Body of pancreas (tissue), 4 donors: Measurements from ENCODE around the gene KCND3. TPM values are rescaled to one million over a fixed set of nuclear protein-coding genes. Genes with fewer than 3 reads are reported as not detected.

Source experiments
- ATAC-seq: fragments of 150-250 bp; one replicate; pipeline ENCODE4 v1.9.1; 2016
- DNase-seq, 4 donors: peaks; one replicate each; pipeline ENCODE4 v3.0.0-alpha.2; 2019
- H3K27ac ChIP-seq, 4 donors: fragments of 200-600 bp; sonication (generic); 1 replicate in 3 of 4; 2 replicates in 1 of 4; pipeline versions ENCODE4 v1.5.1 to v1.6.1; 2016 to 2019; ENCODE audit warnings: mild to moderate bottlenecking in 1 of 4, mixed read lengths in 1 of 4, moderate library complexity in 1 of 4
- H3K27me3 ChIP-seq, 2 donors: fragments of 200-600 bp; sonication (generic); one replicate each; pipeline ENCODE4 v1.6.0; 2016; ENCODE audit warnings: mild to moderate bottlenecking in 1 of 2
- H3K36me3 ChIP-seq, 2 donors: fragments of 200-600 bp; sonication (generic); replicated peaks in 1 of 2; 2 replicates each; pipeline ENCODE4 v1.5.1; 2016; ENCODE audit warnings: low read depth in 2 of 2; ENCODE audit not compliant: insufficient read depth in 1 of 2
- H3K4me1 ChIP-seq: fragments of 200-600 bp; sonication (generic); one replicate; pipeline ENCODE4 v1.6.0; 2016
- H3K4me3 ChIP-seq, 2 donors: fragments of 200-600 bp; sonication (generic); 1 replicate in 1 of 2; 2 replicates in 1 of 2; pipeline ENCODE4 v1.5.1; 2016 to 2019
- H3K9me3 ChIP-seq, 3 donors: fragments of 200-600 bp; sonication (generic); 1 replicate in 2 of 3; 2 replicates in 1 of 3; pipeline ENCODE4 v1.5.1; 2016
- CTCF ChIP-seq, 7 experiments: fragments of 450-650 bp in 4 of 7; fragments of 200-600 bp in 3 of 7; sonication (generic) in 3 of 7; IDR thresholded peaks; one replicate each; pipeline ENCODE4 v1.5.1; 2016 to 2019; ENCODE audit warnings: antibody characterized with exemption in 7 of 7
- POLR2A ChIP-seq, 3 donors: fragments of 450-650 bp; IDR thresholded peaks; one replicate each; pipeline ENCODE4 v1.6.1; 2016; ENCODE audit warnings: antibody characterized with exemption in 3 of 3, mild to moderate bottlenecking in 2 of 3
- WGBS, 2 donors: methylation state at CpG; one replicate each; pipeline ENCODE4 v1.1.5; 2017; 5-methylcytosine and 5-hydroxymethylcytosine counted together
- intact Hi-C: fragments of 100-400 bp; cut with DNase I; formaldehyde crosslinking; loops from one replicate; pipeline ENCODE4 v1.15.1; 2023
- total RNA-seq, 2 donors: library from RNA; depleted of rRNA; stranded (reverse); fragments of >200 nt; gene quantifications; one replicate each; pipeline ENCODE4 v1.1.0, GENCODE V29; 2016

KCND3 gene
- total RNA-seq, 2 donors from 2014 or later = 7.6 to 15.0 TPM

GRCh38 chr1:111758373-111758772, 231.1 kb downstream of the KCND3 start:
- Histone ChIP-seq H3K36me3 (peaks cover 5 to 15% of the 10 kb centered on the region in 2 donors), H3K27ac (no peak overlapping the region), H3K4me1 (peaks cover 16% of the 10 kb centered on the region), H3K9me3 (no peaks in the 10 kb centered on the region), H3K27me3 (no peaks in the 10 kb centered on the region), H3K4me3 (no peak overlapping the region)
- 74 to 89% methylated on average over 2 of the region's 2 CpGs for WGBS, 2 donors
- TF ChIP-seq CTCF (IDR thresholded peaks at IDR 0.05) (no peak), POLR2A (IDR thresholded peaks at IDR 0.05) (no peak)
- intact Hi-C loops = no loop called here
- ATAC-seq (no peak), DNase-seq (no peak)

DNA sequence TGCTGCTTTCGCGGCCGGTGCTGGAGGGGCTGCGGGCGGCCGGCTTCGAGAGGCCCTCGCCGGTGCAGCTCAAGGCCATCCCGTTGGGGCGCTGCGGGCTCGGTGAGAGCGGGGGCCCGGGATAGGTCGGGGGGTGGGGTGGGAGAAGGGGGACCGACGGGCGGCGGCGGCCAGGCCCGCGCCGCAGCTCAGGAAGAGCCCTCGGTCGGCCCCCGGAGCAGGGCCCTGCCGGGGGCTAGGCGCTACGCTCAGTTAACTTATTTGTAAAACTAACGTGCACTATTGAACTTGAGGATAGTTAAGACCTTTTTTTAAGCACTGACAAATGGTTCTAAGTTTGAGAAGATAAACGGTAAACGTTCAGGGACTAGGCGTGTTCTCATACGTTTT, 233.3 kb downstream of the KCND3 start:
- Histone ChIP-seq H3K4me1 (peaks cover 16% of the 10 kb centered on the region), H3K27me3 (no peaks in the 10 kb centered on the region), H3K27ac (peak overlapping the region; percentile 78 to 89 (median 80)), H3K9me3 (no peaks in the 10 kb centered on the region), H3K4me3 (peak overlapping the region; percentile 54 to 69), H3K36me3 (peaks cover 5 to 6% of the 10 kb centered on the region in 2 donors)
- intact Hi-C loops = no loop called here
- TF ChIP-seq POLR2A (IDR thresholded peaks at IDR 0.05) (no peak), CTCF (IDR thresholded peaks at IDR 0.05) (no peak)
- ATAC-seq (peak; percentile 26), DNase-seq (no peak)
- whole genome bisulfite sequencing, 2 donors = 1 to 2% methylated on average over 5 to 34 of the region's 35 CpGs

DNA sequence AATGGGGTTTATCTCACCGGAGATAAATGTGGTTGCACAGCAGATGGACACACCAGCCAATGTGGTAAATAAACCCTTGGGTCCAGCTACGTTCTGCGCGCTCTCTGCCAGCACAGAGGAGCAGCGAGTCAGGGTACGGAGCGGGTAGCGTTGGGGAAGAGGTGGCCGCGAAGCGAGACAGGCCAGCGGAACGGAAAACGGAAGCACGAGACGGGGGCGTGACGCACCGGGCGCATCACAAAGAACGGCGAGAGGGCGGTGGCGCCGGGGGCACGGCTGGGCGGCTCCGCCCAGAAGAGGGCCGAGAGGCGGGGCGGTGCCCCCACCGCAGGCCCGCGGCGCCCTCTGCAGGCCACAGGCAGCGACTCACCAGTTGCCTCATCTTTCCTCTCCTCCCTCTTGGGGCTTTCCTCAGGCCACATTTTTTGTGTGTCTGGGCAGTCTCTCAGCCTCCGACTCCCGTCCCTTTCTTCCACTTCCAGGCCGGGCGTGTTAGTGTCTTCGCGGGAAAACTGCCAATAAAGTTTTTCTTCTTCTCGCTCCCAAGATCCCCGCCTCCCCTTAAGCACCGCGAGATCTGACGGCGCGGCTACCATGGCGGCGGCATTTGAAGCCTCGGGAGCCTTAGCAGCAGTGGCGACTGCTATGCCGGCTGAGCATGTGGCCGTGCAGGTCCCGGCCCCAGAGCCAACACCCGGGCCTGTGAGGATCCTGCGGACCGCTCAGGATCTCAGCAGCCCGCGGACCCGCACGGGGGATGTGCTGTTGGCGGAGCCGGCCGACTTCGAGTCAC, 233.9 kb downstream of the KCND3 start, which contains the start of gene DDX20:
Gene DDX20 (plus strand): TSS at position 571 of the 793 bp plus-strand sequence. CDS start 24 bp downstream, at position 595.
- peak; percentile 66 to 98 (median 90) for TF ChIP-seq CTCF (IDR thresholded peaks at IDR 0.05)
- peak; percentile 25 to 74 (median 72) for TF ChIP-seq POLR2A (IDR thresholded peaks at IDR 0.05)
- 0 to 1% methylated on average over 41 to 67 of the region's 67 CpGs for WGBS, 2 donors
- ATAC-seq (peak; percentile 97), DNase-seq (peak; percentile 90 to 93 (median 91))
- Histone ChIP-seq H3K4me1 (peaks cover 16% of the 10 kb centered on the region), H3K36me3 (peaks cover under 1 to 2% of the 10 kb centered on the region in 2 donors), H3K4me3 (peak within 1 kb of the TSS; percentile 54 to 69), H3K9me3 (no peaks in the 10 kb centered on the region), H3K27ac (peak within 1 kb of the TSS; percentile 78 to 89 (median 80)), H3K27me3 (no peaks in the 10 kb centered on the region)
- intact Hi-C loops = no loop called here

DNA sequence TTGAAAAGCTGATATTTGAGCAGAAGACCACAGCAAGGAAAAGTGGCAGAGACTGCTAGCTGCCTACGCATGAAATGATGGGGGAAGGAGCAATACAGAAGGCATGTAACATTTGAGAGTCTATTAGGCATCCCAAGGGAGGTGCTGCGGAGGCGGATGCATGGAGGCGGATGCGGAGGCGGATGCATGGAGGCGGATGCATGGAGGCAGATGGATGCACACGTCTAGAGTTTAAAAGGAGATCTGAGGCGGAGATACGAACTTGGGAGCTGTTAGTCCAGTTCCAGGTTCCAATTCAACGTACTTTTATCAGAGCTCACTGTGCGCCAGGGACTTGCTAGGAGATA, 234.5 kb downstream of the KCND3 start:
- peak; percentile 23 to 41 (median 34) for DNase-seq
- H3K27ac ChIP-seq = peak overlapping the region; percentile 78 to 89 (median 80)
- H3K4me3 ChIP-seq = peak overlapping the region; percentile 54 to 69
- no peaks in the 10 kb centered on the region for H3K36me3 ChIP-seq
- ATAC-seq = no peak
- peaks cover 16% of the 10 kb centered on the region for H3K4me1 ChIP-seq
- H3K9me3 ChIP-seq = no peaks in the 10 kb centered on the region
- WGBS, 2 donors = 0 to 1% methylated on average over 12 of the region's 12 CpGs
- intact Hi-C loops = no loop called here
- TF ChIP-seq CTCF (IDR thresholded peaks at IDR 0.05) = no peak
- no peak for TF ChIP-seq POLR2A (IDR thresholded peaks at IDR 0.05)
- no peaks in the 10 kb centered on the region for H3K27me3 ChIP-seq
